CD4-positive, alpha-beta T cell (primary cell): ENCODE data around the gene ZDHHC23. TPM values are rescaled to one million over a fixed set of nuclear protein-coding genes. Genes with fewer than 3 reads are reported as not detected.

ENCODE experiments used
- ATAC-seq: fragments of 200-7000 bp; cut with Tn5 transposase; one replicate; pipeline ENCODE4 v1.10.0; 2022; ENCODE audit warnings: mild to moderate bottlenecking; ENCODE audit not compliant: poor library complexity
- CTCF ChIA-PET: fragments of 350-600 bp; sonication (Branson Sonifier 250); formaldehyde crosslinking; loops from one replicate; lab custom pipeline; 2021; ENCODE audit warnings: antibody characterized with exemption, inconsistent platforms; lab: Charles Lee
- POLR2A ChIA-PET: fragments of 350-600 bp; sonication (Branson Sonifier 250); formaldehyde crosslinking; loops from one replicate; lab custom pipeline; 2021; ENCODE audit warnings: antibody characterized with exemption, inconsistent platforms; lab: Charles Lee
- DNase-seq, 14 experiments: peaks; one replicate each; pipeline ENCODE4 v3.0.0-alpha.2; 2013 to 2020; ENCODE audit warnings: mixed read lengths in 2 of 14
- H3K27ac ChIP-seq, 2 donors: one replicate each; pipeline versions ENCODE4 v1.5.1 to v1.7.0; 2013; ENCODE audit warnings: low read length in 2 of 2, low read depth in 1 of 2, mild to moderate bottlenecking in 1 of 2
- H3K27me3 ChIP-seq, 2 experiments: 1 replicate in 1 of 2; 2 replicates in 1 of 2; pipeline versions ENCODE4 v1.6.1 to v1.7.0; 2013; ENCODE audit warnings: low read length in 2 of 2, control low read depth in 1 of 2, mild to moderate bottlenecking in 1 of 2, moderate library complexity in 1 of 2; ENCODE audit not compliant: insufficient read depth in 2 of 2, control insufficient read depth in 1 of 2
- H3K36me3 ChIP-seq: one replicate; pipeline ENCODE4 v1.6.1; 2013; ENCODE audit warnings: low read length, control low read depth; ENCODE audit not compliant: insufficient read depth
- H3K4me1 ChIP-seq: one replicate; pipeline ENCODE4 v1.6.1; 2013; ENCODE audit warnings: low read length, control low read depth; ENCODE audit not compliant: insufficient read depth
- H3K4me3 ChIP-seq: one replicate; pipeline ENCODE4 v1.5.1; 2013; ENCODE audit warnings: mild to moderate bottlenecking, low read length, moderate library complexity
- H3K9me3 ChIP-seq, 2 experiments: 1 replicate in 1 of 2; 2 replicates in 1 of 2; pipeline versions ENCODE4 v1.6.1 to v1.7.0; 2013; ENCODE audit warnings: low read length in 2 of 2, mild to moderate bottlenecking in 2 of 2, control low read depth in 1 of 2, moderate library complexity in 1 of 2; ENCODE audit not compliant: control insufficient read depth in 1 of 2, insufficient read depth in 1 of 2
- H3K27ac Mint-ChIP-seq: one replicate; pipeline ENCODE4 v1.8.0; 2020; ENCODE audit warnings: mixed read lengths
- H3K27me3 Mint-ChIP-seq: one replicate; pipeline ENCODE4 v1.8.0; 2021; ENCODE audit warnings: mixed read lengths
- H3K36me3 Mint-ChIP-seq: one replicate; pipeline ENCODE4 v1.8.0; 2021; ENCODE audit warnings: low read depth, mixed read lengths
- H3K4me1 Mint-ChIP-seq: one replicate; pipeline ENCODE4 v1.8.0; 2021; ENCODE audit warnings: low read depth, mixed read lengths
- H3K4me3 Mint-ChIP-seq: one replicate; pipeline ENCODE4 v1.8.0; 2020; ENCODE audit warnings: mild to moderate bottlenecking, mixed read lengths
- H3K9me3 Mint-ChIP-seq: one replicate; pipeline ENCODE4 v1.8.0; 2020; ENCODE audit warnings: mixed read lengths
- intact Hi-C, 2 experiments: fragments of 100-400 bp; cut with DNase I in 1 of 2; cut with micrococcal nuclease in 1 of 2; formaldehyde crosslinking; loops; one replicate each; pipeline versions ENCODE4 v1.15.1 to v1.9.0; 2023 to 2025; cut with DNase I, micrococcal nuclease
- total RNA-seq, 174 experiments: library from RNA in 2 of 174; stranded (reverse) in 2 of 174; gene quantifications; one replicate each; pipeline ENCODE4 v1.2.3 and lab custom pipeline; 2021 to 2026
- TF ChIP-seq, protein P1 (sequence below): fragments of 200-600 bp; IDR thresholded peaks from one replicate; pipeline ENCODE4 v1.8.0; 2022; ENCODE audit warnings: antibody characterized with exemption, mild to moderate bottlenecking

Gene ZDHHC23
- total RNA-seq, 2 experiments from 2014 or later, result 3.2 TPM

DNA sequence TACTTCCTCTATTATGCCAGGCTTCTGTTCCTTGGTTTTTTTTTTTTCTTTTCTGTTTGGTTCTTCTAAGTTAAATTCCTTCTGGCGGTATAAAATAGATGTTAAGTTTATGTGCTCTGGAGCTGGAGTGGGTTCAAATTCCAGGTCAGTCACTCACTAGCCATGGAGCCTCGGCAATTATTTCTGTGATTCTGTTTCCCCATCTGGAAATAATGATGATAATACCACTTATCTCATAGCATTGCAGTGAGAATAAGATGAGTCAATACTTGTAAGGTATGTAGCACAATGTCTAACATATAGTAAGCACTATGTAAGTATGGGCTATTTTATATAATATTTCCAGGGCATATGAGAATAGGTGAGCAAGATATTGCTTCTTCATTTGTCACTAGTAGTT lies 33.2 kb upstream of the ZDHHC23 start:
- Mint-ChIP-seq H3K36me3 (no peaks in the 10 kb centered on the region), H3K27me3 (no peaks in the 10 kb centered on the region), H3K9me3 (no peaks in the 10 kb centered on the region), H3K4me1 (peaks cover 5% of the 10 kb centered on the region), H3K4me3 (no peak overlapping the region), H3K27ac (no peak overlapping the region)
- no peaks in the 10 kb centered on the region for H3K9me3 ChIP-seq
- intact Hi-C loops, result no loop called here
- no peak for DNase-seq
- TF ChIP-seq, protein P1, sequence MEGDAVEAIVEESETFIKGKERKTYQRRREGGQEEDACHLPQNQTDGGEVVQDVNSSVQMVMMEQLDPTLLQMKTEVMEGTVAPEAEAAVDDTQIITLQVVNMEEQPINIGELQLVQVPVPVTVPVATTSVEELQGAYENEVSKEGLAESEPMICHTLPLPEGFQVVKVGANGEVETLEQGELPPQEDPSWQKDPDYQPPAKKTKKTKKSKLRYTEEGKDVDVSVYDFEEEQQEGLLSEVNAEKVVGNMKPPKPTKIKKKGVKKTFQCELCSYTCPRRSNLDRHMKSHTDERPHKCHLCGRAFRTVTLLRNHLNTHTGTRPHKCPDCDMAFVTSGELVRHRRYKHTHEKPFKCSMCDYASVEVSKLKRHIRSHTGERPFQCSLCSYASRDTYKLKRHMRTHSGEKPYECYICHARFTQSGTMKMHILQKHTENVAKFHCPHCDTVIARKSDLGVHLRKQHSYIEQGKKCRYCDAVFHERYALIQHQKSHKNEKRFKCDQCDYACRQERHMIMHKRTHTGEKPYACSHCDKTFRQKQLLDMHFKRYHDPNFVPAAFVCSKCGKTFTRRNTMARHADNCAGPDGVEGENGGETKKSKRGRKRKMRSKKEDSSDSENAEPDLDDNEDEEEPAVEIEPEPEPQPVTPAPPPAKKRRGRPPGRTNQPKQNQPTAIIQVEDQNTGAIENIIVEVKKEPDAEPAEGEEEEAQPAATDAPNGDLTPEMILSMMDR, result no peak
- H3K27me3 ChIP-seq, result no peaks in the 10 kb centered on the region
- POLR2A ChIA-PET, result no interaction called here
- no peaks in the 10 kb centered on the region for H3K36me3 ChIP-seq
- no peak overlapping the region for H3K4me3 ChIP-seq
- ATAC-seq, result no peak
- CTCF ChIA-PET, result interaction anchor here (0.8 to 2.7 kb wide), 3 partner anchors 9 to 178 kb away, joined by 3 to 7 read pairs (median 3); no protein-coding TSS in a partner anchor
- H3K4me1 ChIP-seq, result peaks cover 4% of the 10 kb centered on the region
- no peak overlapping the region for H3K27ac ChIP-seq

DNA sequence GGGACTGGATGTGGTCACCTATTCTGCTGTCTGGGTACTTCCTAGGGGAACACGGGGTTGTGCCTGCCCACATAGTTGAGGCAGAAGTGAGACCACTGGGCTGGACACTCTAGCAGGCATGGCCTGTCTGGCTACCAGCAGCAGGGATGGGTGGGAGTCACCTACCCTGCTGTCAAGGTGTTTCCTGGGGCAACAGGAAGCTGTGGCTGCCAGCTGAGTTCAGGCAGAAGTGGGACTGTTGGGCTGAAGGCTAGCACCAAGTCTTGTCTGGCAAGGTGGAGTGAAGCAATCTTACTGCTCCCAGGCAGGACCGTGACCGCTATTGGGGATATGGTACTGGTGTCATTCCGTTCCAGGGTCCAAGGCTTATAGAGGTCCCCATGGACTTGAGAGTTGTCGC lies 20.3 kb upstream of the ZDHHC23 start:
- peaks cover 18% of the 10 kb centered on the region for H3K9me3 Mint-ChIP-seq

DNA sequence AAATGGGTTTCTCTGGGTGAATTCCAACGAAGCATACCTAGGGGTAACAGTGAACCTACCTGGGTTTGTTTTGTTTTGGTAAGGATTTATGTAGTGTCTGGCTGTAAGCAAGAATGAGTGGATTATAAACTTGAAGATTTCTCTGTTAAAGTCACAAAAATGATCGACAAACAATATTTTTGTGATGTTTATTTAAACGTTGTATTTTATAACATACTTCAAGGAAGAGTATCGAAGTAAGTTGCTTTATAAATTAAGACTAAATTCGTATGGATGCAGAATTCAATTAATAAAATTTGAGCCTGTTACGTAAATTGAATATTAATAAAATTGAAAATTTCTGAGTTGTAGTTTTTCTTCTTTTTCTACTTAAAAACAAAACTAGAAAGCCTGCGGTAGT lies 982 bp upstream of the ZDHHC23 start:
- H3K9me3 Mint-ChIP-seq, result no peaks in the 10 kb centered on the region
- peak overlapping the region; percentile 18 for H3K27ac Mint-ChIP-seq
- peaks cover 18% of the 10 kb centered on the region for H3K4me1 Mint-ChIP-seq
- intact Hi-C loops, result loop anchor here (5.0 to 10.0 kb wide), 3 partner anchors 110 to 452 kb away; partner anchors contain the start of genes ATP6V1A (in 1 of the 2), CCDC191 (in 1 of the 2), NAA50 (in 1 of the 2) and QTRT2 (in 1 of the 2)
- ChIA-PET CTCF (interaction anchor here (1.2 kb wide), 1 partner anchor 34 kb away, joined by 3 read pairs; no protein-coding TSS in a partner anchor), POLR2A (no interaction called here)
- no peak for DNase-seq
- Histone ChIP-seq H3K4me3 (peak overlapping the region; percentile 61), H3K27ac (no peak overlapping the region), H3K9me3 (no peaks in the 10 kb centered on the region), H3K36me3 (no peaks in the 10 kb centered on the region), H3K27me3 (peaks cover 0 to 3% of the 10 kb centered on the region in 2 experiments), H3K4me1 (peaks cover 15% of the 10 kb centered on the region)
- peak overlapping the region; percentile 91 for H3K4me3 Mint-ChIP-seq
- H3K36me3 Mint-ChIP-seq, result no peaks in the 10 kb centered on the region
- TF ChIP-seq, protein P1, result no peak
- ATAC-seq, result no peak
- H3K27me3 Mint-ChIP-seq, result peaks cover 13% of the 10 kb centered on the region

More for the DNA sequence above, 20.3 kb upstream of the ZDHHC23 start:
- peaks cover 4 to 5% of the 10 kb centered on the region in 2 experiments for H3K9me3 ChIP-seq
- TF ChIP-seq, protein P1, result no peak
- H3K27ac ChIP-seq, result no peak overlapping the region
- Mint-ChIP-seq H3K36me3 (no peaks in the 10 kb centered on the region), H3K27me3 (peaks cover 18% of the 10 kb centered on the region), H3K4me3 (no peak overlapping the region), H3K27ac (no peak overlapping the region), H3K4me1 (no peaks in the 10 kb centered on the region)
- intact Hi-C loops, result no loop called here
- peaks cover 4% of the 10 kb centered on the region for H3K4me1 ChIP-seq
- ChIA-PET POLR2A (no interaction called here), CTCF (no interaction called here)
- H3K36me3 ChIP-seq, result no peaks in the 10 kb centered on the region
- ATAC-seq (no peak), DNase-seq (no peak)
- H3K27me3 ChIP-seq, result peaks cover 0 to 2% of the 10 kb centered on the region in 2 experiments
- no peak overlapping the region for H3K4me3 ChIP-seq
